NCI-H187 treated with DMSO at 0.1 percent for 48 hours (cell line): ENCODE measurements around the gene ETV4.
A peak's percentile ranks its signal among the peaks of the same experiment; 100 is the strongest.
"Not testable (repeated sequence)": the region's sequence is repeated elsewhere in the genome, so short reads cannot be mapped to it uniquely, and the experiment has no call there.

Experiments
- DNase-seq: peaks from one replicate; lab custom pipeline; 2025; lab: John Stamatoyannopoulos, UW

The ETV4 gene

GRCh38 chr17:43509440-43509839 lies 36.7 kb downstream of the ETV4 start:
- DNase-seq = not testable (repeated sequence)

DNA sequence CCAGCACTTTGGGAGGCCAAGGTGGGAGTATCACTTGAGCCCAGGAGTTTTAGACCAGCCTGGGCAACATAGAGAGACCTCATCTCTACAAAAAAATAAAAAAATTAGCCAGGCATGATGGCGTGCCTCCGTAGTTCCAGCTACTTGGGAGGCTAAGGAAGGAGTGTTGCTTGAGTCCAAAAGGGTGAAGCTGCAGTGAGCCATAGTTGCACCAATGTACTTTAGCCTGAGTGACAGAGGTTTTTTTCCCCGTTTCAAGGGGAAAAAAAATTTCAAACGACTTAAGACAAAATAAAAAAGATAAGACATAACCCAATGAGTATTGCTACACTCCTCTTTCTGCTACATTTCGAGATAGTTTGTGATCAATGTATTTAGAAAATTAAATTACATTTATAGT lies 55.5 kb downstream of the ETV4 start:
- no peak for DNase-seq

DNA sequence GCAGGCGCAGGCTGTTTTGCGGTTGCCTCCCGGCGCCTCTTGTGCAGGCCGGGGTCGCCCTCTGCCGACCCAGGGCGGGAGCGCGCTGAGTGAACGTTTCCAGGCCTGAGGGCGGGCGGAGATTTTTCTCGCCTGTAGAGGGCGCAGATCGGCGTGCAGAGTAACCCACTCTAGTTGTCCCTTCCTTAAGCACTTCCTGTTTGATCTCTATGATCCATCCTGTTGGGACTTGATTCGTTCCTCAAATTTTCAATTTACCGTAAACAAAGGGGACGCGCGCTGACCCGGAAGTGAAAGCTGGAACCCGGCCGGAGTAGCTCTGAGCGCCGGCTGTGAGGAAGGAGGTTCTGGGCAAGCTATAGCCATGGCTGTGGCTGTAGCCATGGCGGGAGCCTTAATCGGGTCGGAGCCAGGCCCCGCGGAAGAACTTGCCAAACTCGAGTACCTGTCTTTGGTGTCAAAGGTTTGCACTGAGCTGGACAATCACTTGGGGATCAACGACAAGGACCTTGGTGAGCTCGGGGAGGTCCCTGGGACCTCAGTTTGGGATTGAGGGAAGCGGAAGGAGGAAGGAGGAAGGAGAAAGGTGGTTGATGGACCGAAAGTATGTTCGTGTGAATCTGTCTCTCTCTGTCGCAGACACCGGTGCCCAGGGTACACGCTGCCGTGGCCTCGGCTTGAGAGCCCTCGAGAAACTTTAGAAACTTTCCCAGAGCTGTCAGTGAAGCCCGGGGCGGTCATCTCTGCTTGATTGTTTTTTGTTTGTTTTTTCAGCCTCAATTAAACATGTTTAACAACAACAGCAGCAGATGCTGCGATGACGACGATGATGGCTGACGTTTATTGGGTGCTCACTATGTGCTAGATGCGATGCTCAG lies 62.2 kb downstream of the ETV4 start, which contains the start of gene DHX8:
Gene DHX8 (plus strand): TSS at position 302 of the 878 bp plus-strand sequence. CDS start 63 bp downstream, at position 365.
- peak; percentile 95 for DNase-seq

DNA sequence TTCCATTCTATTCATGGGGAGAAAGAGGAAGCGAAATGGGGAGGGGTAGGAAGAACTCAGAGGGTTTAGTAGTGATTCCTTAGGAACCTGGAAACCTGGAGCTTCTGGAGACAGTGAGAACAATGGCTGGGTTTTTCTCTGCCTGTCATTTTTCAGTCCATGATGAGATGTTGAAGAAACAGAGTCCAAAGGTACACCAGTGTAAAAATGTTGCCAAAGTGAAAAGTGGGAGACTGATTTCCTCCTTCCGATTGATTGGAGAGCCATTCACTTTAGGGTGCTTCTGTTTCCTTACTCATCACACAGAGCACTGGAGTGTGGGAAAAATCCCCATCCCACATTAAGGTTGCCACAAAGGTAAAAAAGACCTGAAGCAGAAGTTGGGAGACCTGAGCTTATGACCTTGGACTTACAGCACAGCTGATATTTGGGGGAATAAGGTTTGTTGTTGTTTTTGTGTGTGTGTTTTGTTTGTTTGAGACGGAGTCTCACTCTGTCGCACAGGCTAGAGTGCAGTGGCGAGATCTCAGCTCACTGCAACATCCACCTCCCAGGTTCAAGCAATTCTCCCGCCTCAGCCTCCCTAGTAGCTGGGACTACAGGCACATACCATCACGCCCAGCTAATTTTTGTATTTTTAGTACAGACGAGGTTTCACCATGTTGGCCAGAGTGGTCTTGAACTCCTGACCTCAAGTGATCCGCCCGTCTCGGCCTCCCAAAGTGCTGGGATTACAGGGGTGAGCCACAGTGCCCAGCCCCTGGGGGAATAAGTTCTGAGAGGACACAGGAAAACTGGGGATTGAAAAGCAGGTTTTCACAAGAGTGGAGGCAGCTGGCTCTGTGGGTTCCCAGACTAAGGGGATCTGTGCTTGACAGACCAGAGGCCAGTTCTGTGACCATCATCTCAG lies 63.8 kb downstream of the ETV4 start:
- no peak for DNase-seq

- no peak for DNase-seq
Observed at GRCh38 chr17:43479948-43480347, 66.2 kb downstream of the ETV4 start.
